Measurements from ENCODE around the gene FGR.

DNA sequence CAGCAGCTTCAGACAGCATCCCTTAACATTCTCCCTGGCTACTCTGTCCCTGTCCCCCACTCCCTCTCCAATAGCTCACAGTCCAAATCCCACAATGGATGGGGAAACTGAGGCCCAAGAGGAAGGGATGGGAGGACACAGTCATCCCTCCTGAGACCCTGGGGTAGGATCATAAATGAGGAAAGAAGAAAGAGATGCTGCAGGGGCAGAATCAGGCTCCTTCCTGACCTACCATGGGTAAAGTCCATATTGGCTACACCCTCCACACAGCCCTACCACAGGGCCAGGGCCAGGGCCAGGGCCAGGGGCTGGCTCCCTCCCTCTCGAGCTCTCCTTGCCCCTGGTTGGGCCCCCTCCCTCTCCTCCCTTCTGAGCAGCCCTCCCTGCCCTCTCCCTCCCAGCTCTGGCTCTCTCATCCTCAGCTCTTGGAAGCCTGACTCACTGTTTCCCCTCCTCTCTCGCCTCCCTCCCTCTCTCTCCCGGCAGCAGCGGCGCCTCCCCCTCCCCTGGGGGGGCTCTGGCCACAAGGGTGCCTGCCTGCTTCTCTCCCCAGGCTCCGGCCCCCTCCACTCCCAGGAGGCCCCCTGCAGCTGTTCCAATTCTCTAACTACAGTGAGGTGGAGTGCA lies 36.0 kb downstream of the FGR start:
- TF ChIP-seq, protein P1, sequence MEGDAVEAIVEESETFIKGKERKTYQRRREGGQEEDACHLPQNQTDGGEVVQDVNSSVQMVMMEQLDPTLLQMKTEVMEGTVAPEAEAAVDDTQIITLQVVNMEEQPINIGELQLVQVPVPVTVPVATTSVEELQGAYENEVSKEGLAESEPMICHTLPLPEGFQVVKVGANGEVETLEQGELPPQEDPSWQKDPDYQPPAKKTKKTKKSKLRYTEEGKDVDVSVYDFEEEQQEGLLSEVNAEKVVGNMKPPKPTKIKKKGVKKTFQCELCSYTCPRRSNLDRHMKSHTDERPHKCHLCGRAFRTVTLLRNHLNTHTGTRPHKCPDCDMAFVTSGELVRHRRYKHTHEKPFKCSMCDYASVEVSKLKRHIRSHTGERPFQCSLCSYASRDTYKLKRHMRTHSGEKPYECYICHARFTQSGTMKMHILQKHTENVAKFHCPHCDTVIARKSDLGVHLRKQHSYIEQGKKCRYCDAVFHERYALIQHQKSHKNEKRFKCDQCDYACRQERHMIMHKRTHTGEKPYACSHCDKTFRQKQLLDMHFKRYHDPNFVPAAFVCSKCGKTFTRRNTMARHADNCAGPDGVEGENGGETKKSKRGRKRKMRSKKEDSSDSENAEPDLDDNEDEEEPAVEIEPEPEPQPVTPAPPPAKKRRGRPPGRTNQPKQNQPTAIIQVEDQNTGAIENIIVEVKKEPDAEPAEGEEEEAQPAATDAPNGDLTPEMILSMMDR (IDR thresholded peaks at IDR 0.05; ENCODE audit: low read depth, low read length): no peak
- TF ChIP-seq MYC (IDR thresholded peaks at IDR 0.05; ENCODE audit: low read depth, low read length): no peak

Data from NB4 (cell line).